Adipocyte (in vitro differentiated cells): ENCODE measurements around the gene ID1.
"Not testable (repeated sequence)": the region's sequence is repeated elsewhere in the genome, so short reads cannot be mapped to it uniquely, and the experiment has no call there.

Experiments used
- DNase-seq: peaks from one replicate; pipeline ENCODE4 v3.0.0-alpha.2; 2015; ENCODE audit warnings: low read depth
- H3K27me3 ChIP-seq: replicated peaks from 2 replicates; pipeline ENCODE4 v1.7.0; 2013; ENCODE audit warnings: mild to moderate bottlenecking, low read length, moderate library complexity; ENCODE audit not compliant: control insufficient read depth, insufficient read depth
- H3K36me3 ChIP-seq: 2 replicates; pipeline ENCODE4 v1.7.0; 2013; ENCODE audit warnings: low read length, mild to moderate bottlenecking, moderate library complexity; ENCODE audit not compliant: control insufficient read depth, insufficient read depth, severe bottlenecking
- H3K4me1 ChIP-seq: 2 replicates; pipeline ENCODE4 v1.7.0; 2013; ENCODE audit warnings: mild to moderate bottlenecking, low read length, moderate library complexity; ENCODE audit not compliant: control insufficient read depth, insufficient read depth
- H3K4me3 ChIP-seq: 2 replicates; pipeline ENCODE4 v1.7.0; 2013; ENCODE audit warnings: mild to moderate bottlenecking, low read length, moderate library complexity
- H3K9ac ChIP-seq: 2 replicates; pipeline ENCODE4 v1.7.0; 2013; ENCODE audit warnings: mild to moderate bottlenecking, low read length, moderate library complexity
- H3K9me3 ChIP-seq: 2 replicates; pipeline ENCODE4 v1.7.0; 2013; ENCODE audit warnings: mild to moderate bottlenecking, low read length, moderate library complexity; ENCODE audit not compliant: control insufficient read depth

ID1 gene

GRCh38 chr20:31594002-31594557 lies 11.0 kb upstream of the ID1 start:
- H3K9ac ChIP-seq, result peak overlapping the region; percentile 83

GRCh38 chr20:31594558-31595379 lies 10.3 kb upstream of the ID1 start:
- DNase-seq, result no peak
- Histone ChIP-seq H3K9me3 (no peaks in the 10 kb centered on the region), H3K36me3 (no peaks in the 10 kb centered on the region), H3K9ac (peak overlapping the region; percentile 83), H3K4me1 (peaks cover 34% of the 10 kb centered on the region), H3K27me3 (no peaks in the 10 kb centered on the region), H3K4me3 (no peak overlapping the region)

More at GRCh38 chr20:31594002-31594557, 11.0 kb upstream of the ID1 start:
- DNase-seq, result no peak
- no peaks in the 10 kb centered on the region for H3K9me3 ChIP-seq
- H3K4me1 ChIP-seq, result peaks cover 41% of the 10 kb centered on the region
- H3K27me3 ChIP-seq, result no peaks in the 10 kb centered on the region
- no peaks in the 10 kb centered on the region for H3K36me3 ChIP-seq
- no peak overlapping the region for H3K4me3 ChIP-seq

GRCh38 chr20:31595380-31595653 lies 9.8 kb upstream of the ID1 start:
- H3K4me3 ChIP-seq, result no peak overlapping the region
- DNase-seq, result no peak
- H3K9ac ChIP-seq, result peak overlapping the region; percentile 83
- no peaks in the 10 kb centered on the region for H3K9me3 ChIP-seq
- H3K27me3 ChIP-seq, result no peaks in the 10 kb centered on the region
- peaks cover 34% of the 10 kb centered on the region for H3K4me1 ChIP-seq
- H3K36me3 ChIP-seq, result no peaks in the 10 kb centered on the region

- peak; percentile 98 for DNase-seq
- Histone ChIP-seq H3K27me3 (no peaks in the 10 kb centered on the region), H3K36me3 (no peaks in the 10 kb centered on the region), H3K9ac (peak overlapping the region; percentile 83), H3K4me3 (no peak overlapping the region), H3K9me3 (no peaks in the 10 kb centered on the region), H3K4me1 (peaks cover 34% of the 10 kb centered on the region)
These were observed 9.3 kb upstream of the ID1 start for GRCh38 chr20:31595654-31596411.

- DNase-seq, H3K36me3 ChIP-seq: not testable (repeated sequence)
These were observed 8.7 kb upstream of the ID1 start for GRCh38 chr20:31596412-31596715.

GRCh38 chr20:31596831-31597480 lies 8.1 kb upstream of the ID1 start:
- peak; percentile 14 for DNase-seq
- no peaks in the 10 kb centered on the region for H3K27me3 ChIP-seq
- H3K36me3 ChIP-seq, result no peaks in the 10 kb centered on the region
- no peak overlapping the region for H3K4me3 ChIP-seq
- H3K9me3 ChIP-seq, result no peaks in the 10 kb centered on the region
- peak overlapping the region; percentile 83 for H3K9ac ChIP-seq
- H3K4me1 ChIP-seq, result peaks cover 34% of the 10 kb centered on the region

More at GRCh38 chr20:31596412-31596715, 8.7 kb upstream of the ID1 start:
- H3K4me3 ChIP-seq, H3K27me3 ChIP-seq, H3K9me3 ChIP-seq: not testable (repeated sequence)
- peaks cover 34% of the 10 kb centered on the region for H3K4me1 ChIP-seq
- peak overlapping the region; percentile 83 for H3K9ac ChIP-seq

- peaks cover 34% of the 10 kb centered on the region for H3K4me1 ChIP-seq
- no peaks in the 10 kb centered on the region for H3K9me3 ChIP-seq
- H3K4me3 ChIP-seq, result no peak overlapping the region
- H3K9ac ChIP-seq, result peak overlapping the region; percentile 83
- no peaks in the 10 kb centered on the region for H3K36me3 ChIP-seq
- no peak for DNase-seq
- no peaks in the 10 kb centered on the region for H3K27me3 ChIP-seq
These were observed 7.6 kb upstream of the ID1 start for GRCh38 chr20:31597481-31597855.

- H3K27me3 ChIP-seq, result no peaks in the 10 kb centered on the region
- no peak overlapping the region for H3K4me3 ChIP-seq
- H3K4me1 ChIP-seq, result peaks cover 15% of the 10 kb centered on the region
- no peak overlapping the region for H3K9ac ChIP-seq
- H3K36me3 ChIP-seq, result no peaks in the 10 kb centered on the region
- no peak for DNase-seq
- H3K9me3 ChIP-seq, result no peaks in the 10 kb centered on the region
These were observed 2.7 kb upstream of the ID1 start for GRCh38 chr20:31602431-31602778.

GRCh38 chr20:31602779-31603441 lies 2.2 kb upstream of the ID1 start:
- H3K36me3 ChIP-seq, result no peaks in the 10 kb centered on the region
- no peaks in the 10 kb centered on the region for H3K9me3 ChIP-seq
- H3K4me3 ChIP-seq, result no peak overlapping the region
- H3K9ac ChIP-seq, result no peak overlapping the region
- no peaks in the 10 kb centered on the region for H3K27me3 ChIP-seq
- peaks cover 20% of the 10 kb centered on the region for H3K4me1 ChIP-seq
- peak; percentile 71 for DNase-seq

- H3K27me3 ChIP-seq, result no peaks in the 10 kb centered on the region
- H3K9me3 ChIP-seq, result no peaks in the 10 kb centered on the region
- peaks cover 31% of the 10 kb centered on the region for H3K4me1 ChIP-seq
- peak; percentile 98 for DNase-seq
- H3K36me3 ChIP-seq, result no peaks in the 10 kb centered on the region
- peak overlapping the region; percentile 93 for H3K4me3 ChIP-seq
- H3K9ac ChIP-seq, result peak overlapping the region; percentile 97
These were observed 1.1 kb upstream of the ID1 start for GRCh38 chr20:31603822-31604566.
